Spleen (tissue), 7 donors: Measurements from ENCODE around the gene OR11L1.

Experiments
- POLR2A ChIP-seq, 3 donors: fragments of 450-650 bp; IDR thresholded peaks; one replicate each; pipeline ENCODE4 v1.5.1; 2017; ENCODE audit warnings: antibody characterized with exemption in 3 of 3, mild to moderate bottlenecking in 1 of 3
- TF ChIP-seq, protein P1 (sequence below), 11 experiments: fragments of 200-600 bp in 7 of 11; fragments of 450-650 bp in 4 of 11; sonication (generic) in 4 of 11; IDR thresholded peaks in 8 of 11; conservative IDR thresholded peaks in 3 of 11; 1 replicate in 7 of 11; 2 replicates in 4 of 11; pipeline versions ENCODE4 v1.4.0 to v1.8.0; 2016 to 2021; ENCODE audit warnings: antibody characterized with exemption in 11 of 11, inconsistent platforms in 4 of 11, mild to moderate bottlenecking in 1 of 11
- donor health status: DM: no; HTN: no; CAD: no; lungs with moderate emphysema.
- donor health status: DM: no; HTN: no; CAD: no.
- donor health status: DM: no; HTN: no; CAD: no.

- TF ChIP-seq, protein P1, sequence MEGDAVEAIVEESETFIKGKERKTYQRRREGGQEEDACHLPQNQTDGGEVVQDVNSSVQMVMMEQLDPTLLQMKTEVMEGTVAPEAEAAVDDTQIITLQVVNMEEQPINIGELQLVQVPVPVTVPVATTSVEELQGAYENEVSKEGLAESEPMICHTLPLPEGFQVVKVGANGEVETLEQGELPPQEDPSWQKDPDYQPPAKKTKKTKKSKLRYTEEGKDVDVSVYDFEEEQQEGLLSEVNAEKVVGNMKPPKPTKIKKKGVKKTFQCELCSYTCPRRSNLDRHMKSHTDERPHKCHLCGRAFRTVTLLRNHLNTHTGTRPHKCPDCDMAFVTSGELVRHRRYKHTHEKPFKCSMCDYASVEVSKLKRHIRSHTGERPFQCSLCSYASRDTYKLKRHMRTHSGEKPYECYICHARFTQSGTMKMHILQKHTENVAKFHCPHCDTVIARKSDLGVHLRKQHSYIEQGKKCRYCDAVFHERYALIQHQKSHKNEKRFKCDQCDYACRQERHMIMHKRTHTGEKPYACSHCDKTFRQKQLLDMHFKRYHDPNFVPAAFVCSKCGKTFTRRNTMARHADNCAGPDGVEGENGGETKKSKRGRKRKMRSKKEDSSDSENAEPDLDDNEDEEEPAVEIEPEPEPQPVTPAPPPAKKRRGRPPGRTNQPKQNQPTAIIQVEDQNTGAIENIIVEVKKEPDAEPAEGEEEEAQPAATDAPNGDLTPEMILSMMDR (IDR thresholded peaks at IDR 0.05 in 8 of 11, conservative IDR thresholded peaks at IDR 0.05 in 3 of 11): no peak
- TF ChIP-seq POLR2A (IDR thresholded peaks at IDR 0.05): no peak
Observed at GRCh38 chr1:247865416-247865815, 23.7 kb upstream of the OR11L1 start.
